ENCODE measurements around the gene METRN.

The METRN gene

GRCh38 chr16:707062-707538 lies 7.8 kb upstream of the METRN start:
- no peak for TF ChIP-seq CTCF (IDR thresholded peaks at IDR 0.05)
- DNase-seq = no peak
- Mint-ChIP-seq H3K4me3 (no peak overlapping the region), H3K9me3 (no peaks in the 10 kb centered on the region), H3K27ac (no peak overlapping the region), H3K4me1 (peaks cover 5% of the 10 kb centered on the region), H3K27me3 (ENCODE audit: low read depth, poor library complexity) (peaks cover 83% of the 10 kb centered on the region), H3K36me3 (ENCODE audit: low read depth) (no peaks in the 10 kb centered on the region)

DNA sequence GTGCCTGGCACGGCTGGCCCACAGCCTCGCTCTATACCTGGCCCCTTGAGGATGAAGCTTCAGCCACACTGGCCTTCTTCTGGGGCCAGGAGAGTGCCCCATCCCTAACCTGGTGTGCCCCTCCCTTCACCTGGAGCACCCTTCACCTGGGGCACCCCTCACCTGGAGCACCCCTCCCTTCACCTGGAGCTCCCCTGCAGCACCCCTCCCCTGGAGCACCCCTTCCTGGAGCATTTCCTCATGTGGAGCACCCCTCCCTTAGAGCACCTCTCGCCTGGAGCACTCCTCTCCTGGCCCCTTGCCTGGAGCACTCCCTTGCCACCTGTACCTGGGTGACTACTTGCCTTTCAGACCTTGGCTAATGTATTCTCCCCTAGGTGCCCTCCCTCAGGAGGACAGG lies 6.9 kb upstream of the METRN start:
- Mint-ChIP-seq H3K27ac (no peak overlapping the region), H3K4me3 (no peak overlapping the region), H3K27me3 (ENCODE audit: low read depth, poor library complexity) (peaks cover 80% of the 10 kb centered on the region), H3K9me3 (no peaks in the 10 kb centered on the region), H3K36me3 (ENCODE audit: low read depth) (no peaks in the 10 kb centered on the region), H3K4me1 (peaks cover 9% of the 10 kb centered on the region)
- TF ChIP-seq CTCF (IDR thresholded peaks at IDR 0.05) = no peak
- no peak for DNase-seq

DNA sequence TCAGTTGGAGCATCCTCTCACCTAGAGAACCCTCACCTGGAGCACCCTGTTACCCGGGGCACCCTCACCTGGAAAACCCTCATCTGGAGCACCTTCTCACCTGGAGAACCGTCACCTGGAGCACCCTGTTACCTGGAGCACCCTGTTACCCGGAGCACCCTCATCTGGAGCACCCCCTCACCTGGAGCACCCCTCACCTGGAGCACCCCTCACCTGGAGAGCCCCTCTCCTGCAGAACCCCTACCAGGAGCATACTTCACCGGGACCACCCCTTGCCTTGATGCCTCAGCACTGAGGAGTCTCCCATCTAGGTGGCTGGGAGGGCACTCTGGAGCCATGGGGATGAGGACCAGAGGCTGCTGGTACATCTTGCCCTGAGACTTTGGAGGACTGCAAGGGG lies 6.0 kb upstream of the METRN start:
- DNase-seq = no peak
- no peak overlapping the region for H3K27ac Mint-ChIP-seq
- H3K4me3 Mint-ChIP-seq = no peak overlapping the region
- no peaks in the 10 kb centered on the region for H3K36me3 Mint-ChIP-seq (ENCODE audit: low read depth)
- H3K27me3 Mint-ChIP-seq (ENCODE audit: low read depth, poor library complexity) = peaks cover 78% of the 10 kb centered on the region
- H3K4me1 Mint-ChIP-seq = peaks cover 9% of the 10 kb centered on the region
- TF ChIP-seq CTCF (IDR thresholded peaks at IDR 0.05) = no peak
- no peaks in the 10 kb centered on the region for H3K9me3 Mint-ChIP-seq

GRCh38 chr16:709566-710499 lies 5.1 kb upstream of the METRN start:
- Mint-ChIP-seq H3K9me3 (no peaks in the 10 kb centered on the region), H3K4me3 (no peak overlapping the region), H3K4me1 (peaks cover 9% of the 10 kb centered on the region), H3K27me3 (ENCODE audit: low read depth, poor library complexity) (peaks cover 71% of the 10 kb centered on the region), H3K36me3 (ENCODE audit: low read depth) (no peaks in the 10 kb centered on the region), H3K27ac (no peak overlapping the region)
- DNase-seq = peak; percentile 80
- no peak for TF ChIP-seq CTCF (IDR thresholded peaks at IDR 0.05)

DNA sequence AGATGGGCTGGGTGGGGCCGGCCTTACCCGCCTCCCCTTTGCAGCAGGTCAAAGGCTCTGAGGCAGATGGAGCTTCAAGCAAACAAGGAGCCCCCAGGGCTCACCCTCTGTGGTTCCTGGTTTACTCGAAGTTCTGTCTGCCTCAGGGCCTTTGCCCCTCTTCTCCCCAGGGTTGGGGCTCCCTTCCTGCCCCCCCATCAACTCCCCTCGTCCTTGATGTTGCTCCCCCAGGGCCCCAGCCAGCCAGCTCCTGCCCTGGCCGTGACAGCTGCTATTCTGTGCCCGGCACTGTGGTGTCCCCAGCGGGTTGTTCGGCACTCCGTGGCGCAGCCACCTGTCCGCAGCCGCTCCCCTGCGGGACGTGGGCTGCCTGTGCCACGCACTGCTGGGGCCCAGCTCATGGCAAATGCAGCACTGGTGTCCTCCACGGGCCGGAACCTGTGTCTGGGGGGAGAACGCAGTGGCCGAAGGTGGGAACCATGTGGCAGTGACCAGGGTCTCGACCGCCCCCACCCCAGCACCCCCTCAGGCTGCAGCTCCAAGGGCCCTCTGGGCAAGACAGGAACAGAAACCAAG lies 4.3 kb upstream of the METRN start:
- H3K36me3 Mint-ChIP-seq (ENCODE audit: low read depth) = no peaks in the 10 kb centered on the region
- TF ChIP-seq CTCF (IDR thresholded peaks at IDR 0.05) = no peak
- H3K4me3 Mint-ChIP-seq = no peak overlapping the region
- H3K9me3 Mint-ChIP-seq = no peaks in the 10 kb centered on the region
- H3K27me3 Mint-ChIP-seq (ENCODE audit: low read depth, poor library complexity) = peaks cover 69% of the 10 kb centered on the region
- DNase-seq = no peak
- H3K27ac Mint-ChIP-seq = no peak overlapping the region
- H3K4me1 Mint-ChIP-seq = peaks cover 9% of the 10 kb centered on the region
